ENCODE data around the gene PIM3.
"Not testable (repeated sequence)": the region's sequence is repeated elsewhere in the genome, so short reads cannot be mapped to it uniquely, and the experiment has no call there.

Gene PIM3

GRCh38 chr22:49983148-49984042 is 22.8 kb downstream of the PIM3 start:
- Histone ChIP-seq H3K4me1 (ENCODE audit: control insufficient read depth, insufficient read depth, low read length, poor library complexity, severe bottlenecking) (no peaks in the 10 kb centered on the region), H3K4me3 (ENCODE audit: extremely low read depth, insufficient read depth, low read length, poor library complexity, severe bottlenecking) (no peak overlapping the region), H3K36me3 (ENCODE audit: control insufficient read depth, insufficient read depth, low read length) (no peaks in the 10 kb centered on the region), H3K9me3 (ENCODE audit: control insufficient read depth, low read length) (peaks cover 22% of the 10 kb centered on the region), H3K27ac (ENCODE audit: low read depth, low read length, severe bottlenecking) (no peak overlapping the region)
- 20% methylated on average over 65 to 83 of the region's 90 CpGs for WGBS, 2 experiments (ENCODE audit: insufficient coverage in 2 of 2)

- WGBS, 2 experiments (ENCODE audit: insufficient coverage in 2 of 2) = 89 to 100% methylated on average over 1 of the region's 2 CpGs
- no peak overlapping the region for H3K4me3 ChIP-seq (ENCODE audit: extremely low read depth, insufficient read depth, low read length, poor library complexity, severe bottlenecking)
These were observed 25.8 kb downstream of the PIM3 start for GRCh38 chr22:49986325-49986724.

GRCh38 chr22:49989826-49990225 is 29.3 kb downstream of the PIM3 start:
- H3K36me3 ChIP-seq (ENCODE audit: control insufficient read depth, insufficient read depth, low read length); H3K4me1 ChIP-seq (ENCODE audit: control insufficient read depth, insufficient read depth, low read length, poor library complexity, severe bottlenecking); H3K4me3 ChIP-seq (ENCODE audit: extremely low read depth, insufficient read depth, low read length, poor library complexity, severe bottlenecking); H3K27ac ChIP-seq (ENCODE audit: low read depth, low read length, severe bottlenecking): not testable (repeated sequence)
- peaks cover 30% of the 10 kb centered on the region for H3K9me3 ChIP-seq (ENCODE audit: control insufficient read depth, low read length)
- 80 to 87% methylated on average over 13 to 21 of the region's 24 CpGs for WGBS, 2 experiments (ENCODE audit: insufficient coverage in 2 of 2)

More at GRCh38 chr22:49986325-49986724, 25.8 kb downstream of the PIM3 start:
- Histone ChIP-seq H3K36me3 (ENCODE audit: control insufficient read depth, insufficient read depth, low read length) (no peaks in the 10 kb centered on the region), H3K27ac (ENCODE audit: low read depth, low read length, severe bottlenecking) (no peak overlapping the region), H3K9me3 (ENCODE audit: control insufficient read depth, low read length) (peaks cover 30% of the 10 kb centered on the region), H3K4me1 (ENCODE audit: control insufficient read depth, insufficient read depth, low read length, poor library complexity, severe bottlenecking) (no peaks in the 10 kb centered on the region)

GRCh38 chr22:49991167-49991566 is 30.6 kb downstream of the PIM3 start:
- Histone ChIP-seq H3K9me3 (ENCODE audit: control insufficient read depth, low read length) (peaks cover 27% of the 10 kb centered on the region), H3K4me3 (ENCODE audit: extremely low read depth, insufficient read depth, low read length, poor library complexity, severe bottlenecking) (no peak overlapping the region), H3K36me3 (ENCODE audit: control insufficient read depth, insufficient read depth, low read length) (no peaks in the 10 kb centered on the region), H3K27ac (ENCODE audit: low read depth, low read length, severe bottlenecking) (no peak overlapping the region), H3K4me1 (ENCODE audit: control insufficient read depth, insufficient read depth, low read length, poor library complexity, severe bottlenecking) (no peaks in the 10 kb centered on the region)
- 74 to 86% methylated on average over 3 to 5 of the region's 6 CpGs for WGBS, 2 experiments (ENCODE audit: insufficient coverage in 2 of 2)

GRCh38 chr22:49991907-49992533 is 31.4 kb downstream of the PIM3 start:
- H3K4me1 ChIP-seq (ENCODE audit: control insufficient read depth, insufficient read depth, low read length, poor library complexity, severe bottlenecking) = no peaks in the 10 kb centered on the region
- WGBS, 2 experiments (ENCODE audit: insufficient coverage in 2 of 2) = 80 to 83% methylated on average over 6 of the region's 7 CpGs
- H3K36me3 ChIP-seq (ENCODE audit: control insufficient read depth, insufficient read depth, low read length) = no peaks in the 10 kb centered on the region
- no peak overlapping the region for H3K27ac ChIP-seq (ENCODE audit: low read depth, low read length, severe bottlenecking)
- H3K9me3 ChIP-seq (ENCODE audit: control insufficient read depth, low read length) = peaks cover 20% of the 10 kb centered on the region
- no peak overlapping the region for H3K4me3 ChIP-seq (ENCODE audit: extremely low read depth, insufficient read depth, low read length, poor library complexity, severe bottlenecking)

GRCh38 chr22:49992921-49993648 is 32.5 kb downstream of the PIM3 start:
- Histone ChIP-seq H3K27ac (ENCODE audit: low read depth, low read length, severe bottlenecking) (no peak overlapping the region), H3K4me3 (ENCODE audit: extremely low read depth, insufficient read depth, low read length, poor library complexity, severe bottlenecking) (no peak overlapping the region), H3K9me3 (ENCODE audit: control insufficient read depth, low read length) (peaks cover 20% of the 10 kb centered on the region), H3K36me3 (ENCODE audit: control insufficient read depth, insufficient read depth, low read length) (no peaks in the 10 kb centered on the region), H3K4me1 (ENCODE audit: control insufficient read depth, insufficient read depth, low read length, poor library complexity, severe bottlenecking) (no peaks in the 10 kb centered on the region)
- WGBS, 2 experiments (ENCODE audit: insufficient coverage in 2 of 2) = 55 to 62% methylated on average over 10 to 14 of the region's 23 CpGs

- WGBS, 2 experiments (ENCODE audit: insufficient coverage in 2 of 2) = 62 to 77% methylated on average over 3 to 7 of the region's 11 CpGs
- Histone ChIP-seq H3K27ac (ENCODE audit: low read depth, low read length, severe bottlenecking) (no peak overlapping the region), H3K36me3 (ENCODE audit: control insufficient read depth, insufficient read depth, low read length) (no peaks in the 10 kb centered on the region), H3K9me3 (ENCODE audit: control insufficient read depth, low read length) (peaks cover 15% of the 10 kb centered on the region), H3K4me1 (ENCODE audit: control insufficient read depth, insufficient read depth, low read length, poor library complexity, severe bottlenecking) (no peaks in the 10 kb centered on the region), H3K4me3 (ENCODE audit: extremely low read depth, insufficient read depth, low read length, poor library complexity, severe bottlenecking) (no peak overlapping the region)
These were observed 33.2 kb downstream of the PIM3 start for GRCh38 chr22:49993649-49994360.

GRCh38 chr22:49994361-49995040 is 33.9 kb downstream of the PIM3 start:
- 90% methylated on average over 18 to 20 of the region's 21 CpGs for WGBS, 2 experiments (ENCODE audit: insufficient coverage in 2 of 2)
- H3K27ac ChIP-seq (ENCODE audit: low read depth, low read length, severe bottlenecking) = no peak overlapping the region
- no peak overlapping the region for H3K4me3 ChIP-seq (ENCODE audit: extremely low read depth, insufficient read depth, low read length, poor library complexity, severe bottlenecking)
- H3K9me3 ChIP-seq (ENCODE audit: control insufficient read depth, low read length) = peaks cover 9% of the 10 kb centered on the region
- no peaks in the 10 kb centered on the region for H3K36me3 ChIP-seq (ENCODE audit: control insufficient read depth, insufficient read depth, low read length)
- no peaks in the 10 kb centered on the region for H3K4me1 ChIP-seq (ENCODE audit: control insufficient read depth, insufficient read depth, low read length, poor library complexity, severe bottlenecking)

GRCh38 chr22:49995041-49995360 is 34.4 kb downstream of the PIM3 start:
- Histone ChIP-seq H3K4me1 (ENCODE audit: control insufficient read depth, insufficient read depth, low read length, poor library complexity, severe bottlenecking) (no peaks in the 10 kb centered on the region), H3K27ac (ENCODE audit: low read depth, low read length, severe bottlenecking) (no peak overlapping the region), H3K4me3 (ENCODE audit: extremely low read depth, insufficient read depth, low read length, poor library complexity, severe bottlenecking) (no peak overlapping the region), H3K36me3 (ENCODE audit: control insufficient read depth, insufficient read depth, low read length) (no peaks in the 10 kb centered on the region), H3K9me3 (ENCODE audit: control insufficient read depth, low read length) (peaks cover 9% of the 10 kb centered on the region)
- WGBS, 2 experiments (ENCODE audit: insufficient coverage in 2 of 2) = 78 to 86% methylated on average over 3 of the region's 3 CpGs
